ENCODE measurements around the gene STEAP4. TPM values are rescaled to one million over a fixed set of nuclear protein-coding genes. Genes with fewer than 3 reads are reported as not detected.

Gene STEAP4
- polyA plus RNA-seq, 1 donor (not counting 4 experiments of a cell fraction or from before 2014, with no cell fraction given) = 2.0 TPM

- no peaks in the 10 kb centered on the region for H3K4me1 ChIP-seq (ENCODE audit: control insufficient read depth, extremely low read depth, insufficient read depth, low read length)
- H3K4me3 ChIP-seq (ENCODE audit: control insufficient read depth in 2 of 3, extremely low read depth in 1 of 3, insufficient read depth in 2 of 3, low read depth in 1 of 3, low read length in 3 of 3) = no peak overlapping the region
- H3K9ac ChIP-seq (ENCODE audit: control insufficient read depth, extremely low read depth, insufficient read depth, low read length) = no peak overlapping the region
- H3K9me1 ChIP-seq (ENCODE audit: control insufficient read depth, extremely low read depth, insufficient read depth, low read length) = no peaks in the 10 kb centered on the region
- FAIRE-seq (no peak), DNase-seq (ENCODE audit: low read depth, low spot score) (no peak)
- no peaks in the 10 kb centered on the region for H3K27me3 ChIP-seq (ENCODE audit: control insufficient read depth, extremely low read depth, insufficient read depth, low read length)
- H3K36me3 ChIP-seq (ENCODE audit: control insufficient read depth in 2 of 2, extremely low read depth in 1 of 2, insufficient read depth in 2 of 2, low read length in 2 of 2) = no peaks in the 10 kb centered on the region
- dilution Hi-C loops (cut with MboI; ENCODE audit: extremely low pct_ligation_motif_present, low sequenced_read_pairs) = no loop called here
- H3K79me2 ChIP-seq (ENCODE audit: control insufficient read depth, insufficient read depth, low read length) = no peaks in the 10 kb centered on the region
- no peak for TF ChIP-seq EZH2 (IDR thresholded peaks at IDR 0.05; ENCODE audit: low read length)
- TF ChIP-seq CTCF (optimal IDR thresholded peaks at IDR 0.05 in 1 of 3, IDR thresholded peaks at IDR 0.05 in 1 of 3, conservative IDR thresholded peaks at IDR 0.05 in 1 of 3; ENCODE audit: extremely low read depth in 1 of 3, insufficient read depth in 2 of 3, low read length in 3 of 3) = no peak
- no peak overlapping the region for H3K4me2 ChIP-seq (ENCODE audit: control insufficient read depth, extremely low read depth, insufficient read depth, low read depth, low read length)
- H4K20me1 ChIP-seq (ENCODE audit: control insufficient read depth, extremely low read depth, insufficient read depth, low read length) = no peaks in the 10 kb centered on the region
- H2AFZ ChIP-seq (ENCODE audit: control insufficient read depth, low read length) = no peak overlapping the region
- H3K9me3 ChIP-seq (ENCODE audit: control insufficient read depth, low read depth, low read length) = no peaks in the 10 kb centered on the region
- H3K27ac ChIP-seq (ENCODE audit: control insufficient read depth, insufficient read depth, low read length) = no peak overlapping the region
Observed at GRCh38 chr7:88233828-88234227, 72.9 kb downstream of the STEAP4 start.

- H3K79me2 ChIP-seq (ENCODE audit: control insufficient read depth, insufficient read depth, low read length) = no peaks in the 10 kb centered on the region
- no peaks in the 10 kb centered on the region for H3K36me3 ChIP-seq (ENCODE audit: control insufficient read depth in 2 of 2, extremely low read depth in 1 of 2, insufficient read depth in 2 of 2, low read length in 2 of 2)
- TF ChIP-seq EZH2 (IDR thresholded peaks at IDR 0.05; ENCODE audit: low read length) (no peak), CTCF (optimal IDR thresholded peaks at IDR 0.05 in 1 of 3, IDR thresholded peaks at IDR 0.05 in 1 of 3, conservative IDR thresholded peaks at IDR 0.05 in 1 of 3; ENCODE audit: extremely low read depth in 1 of 3, insufficient read depth in 2 of 3, low read length in 3 of 3) (no peak)
- H2AFZ ChIP-seq (ENCODE audit: control insufficient read depth, low read length) = no peak overlapping the region
- no peak overlapping the region for H3K9ac ChIP-seq (ENCODE audit: control insufficient read depth, extremely low read depth, insufficient read depth, low read length)
- dilution Hi-C loops (cut with MboI; ENCODE audit: extremely low pct_ligation_motif_present, low sequenced_read_pairs) = no loop called here
- no peak overlapping the region for H3K4me2 ChIP-seq (ENCODE audit: control insufficient read depth, extremely low read depth, insufficient read depth, low read depth, low read length)
- no peak for FAIRE-seq
- no peaks in the 10 kb centered on the region for H3K27me3 ChIP-seq (ENCODE audit: control insufficient read depth, extremely low read depth, insufficient read depth, low read length)
- no peaks in the 10 kb centered on the region for H3K9me1 ChIP-seq (ENCODE audit: control insufficient read depth, extremely low read depth, insufficient read depth, low read length)
- H3K9me3 ChIP-seq (ENCODE audit: control insufficient read depth, low read depth, low read length) = no peaks in the 10 kb centered on the region
- H3K4me3 ChIP-seq (ENCODE audit: control insufficient read depth in 2 of 3, extremely low read depth in 1 of 3, insufficient read depth in 2 of 3, low read depth in 1 of 3, low read length in 3 of 3) = no peak overlapping the region
- peaks cover 8% of the 10 kb centered on the region for H3K4me1 ChIP-seq (ENCODE audit: control insufficient read depth, extremely low read depth, insufficient read depth, low read length)
- no peak for DNase-seq (ENCODE audit: low read depth, low spot score)
- no peaks in the 10 kb centered on the region for H4K20me1 ChIP-seq (ENCODE audit: control insufficient read depth, extremely low read depth, insufficient read depth, low read length)
- H3K27ac ChIP-seq (ENCODE audit: control insufficient read depth, insufficient read depth, low read length) = no peak overlapping the region
Observed at GRCh38 chr7:88230646-88231045, 76.0 kb downstream of the STEAP4 start.

Measured in keratinocyte (primary cell).